ENCODE measurements around the gene SLC10A6. TPM values are rescaled to one million over a fixed set of nuclear protein-coding genes. Genes with fewer than 3 reads are reported as not detected.

The SLC10A6 gene
- total RNA-seq, 1 donor from 2014 or later, result not detected

- H3K9me3 Mint-ChIP-seq (ENCODE audit: unreplicated experiment), result no peaks in the 10 kb centered on the region
- peaks cover 2% of the 10 kb centered on the region for H3K27me3 Mint-ChIP-seq (ENCODE audit: unreplicated experiment)
- H3K36me3 Mint-ChIP-seq (ENCODE audit: unreplicated experiment), result no peaks in the 10 kb centered on the region
- no peak for DNase-seq (ENCODE audit: extremely low spot score, unreplicated experiment)
- H3K4me1 Mint-ChIP-seq (ENCODE audit: unreplicated experiment), result peaks cover 26% of the 10 kb centered on the region
- TF ChIP-seq CTCF (IDR thresholded peaks at IDR 0.05), result no peak
- no peak overlapping the region for H3K27ac Mint-ChIP-seq (ENCODE audit: unreplicated experiment)
- H3K4me3 Mint-ChIP-seq (ENCODE audit: unreplicated experiment), result no peak overlapping the region
These were observed 1.0 kb downstream of the SLC10A6 start for GRCh38 chr4:86848136-86848535.

GRCh38 chr4:86847571-86847970, 1.6 kb downstream of the SLC10A6 start:
- Mint-ChIP-seq H3K9me3 (ENCODE audit: unreplicated experiment) (no peaks in the 10 kb centered on the region), H3K4me3 (ENCODE audit: unreplicated experiment) (no peak overlapping the region), H3K27ac (ENCODE audit: unreplicated experiment) (no peak overlapping the region), H3K36me3 (ENCODE audit: unreplicated experiment) (no peaks in the 10 kb centered on the region), H3K27me3 (ENCODE audit: unreplicated experiment) (peaks cover 2% of the 10 kb centered on the region), H3K4me1 (ENCODE audit: unreplicated experiment) (peaks cover 24% of the 10 kb centered on the region)
- TF ChIP-seq CTCF (IDR thresholded peaks at IDR 0.05), result no peak
- DNase-seq (ENCODE audit: extremely low spot score, unreplicated experiment), result no peak

GRCh38 chr4:86846921-86847320, 2.3 kb downstream of the SLC10A6 start:
- no peak for DNase-seq (ENCODE audit: extremely low spot score, unreplicated experiment)
- Mint-ChIP-seq H3K4me1 (ENCODE audit: unreplicated experiment) (peaks cover 24% of the 10 kb centered on the region), H3K27me3 (ENCODE audit: unreplicated experiment) (peaks cover 2% of the 10 kb centered on the region), H3K4me3 (ENCODE audit: unreplicated experiment) (no peak overlapping the region), H3K9me3 (ENCODE audit: unreplicated experiment) (no peaks in the 10 kb centered on the region), H3K27ac (ENCODE audit: unreplicated experiment) (no peak overlapping the region), H3K36me3 (ENCODE audit: unreplicated experiment) (no peaks in the 10 kb centered on the region)
- TF ChIP-seq CTCF (IDR thresholded peaks at IDR 0.05), result no peak

- no peaks in the 10 kb centered on the region for H3K9me3 Mint-ChIP-seq (ENCODE audit: unreplicated experiment)
- no peak overlapping the region for H3K4me3 Mint-ChIP-seq (ENCODE audit: unreplicated experiment)
- H3K27ac Mint-ChIP-seq (ENCODE audit: unreplicated experiment), result no peak overlapping the region
- peaks cover under 1% of the 10 kb centered on the region for H3K27me3 Mint-ChIP-seq (ENCODE audit: unreplicated experiment)
- peaks cover 24% of the 10 kb centered on the region for H3K4me1 Mint-ChIP-seq (ENCODE audit: unreplicated experiment)
- no peak for TF ChIP-seq CTCF (IDR thresholded peaks at IDR 0.05)
- H3K36me3 Mint-ChIP-seq (ENCODE audit: unreplicated experiment), result no peaks in the 10 kb centered on the region
- DNase-seq (ENCODE audit: extremely low spot score, unreplicated experiment), result no peak
These were observed 3.6 kb downstream of the SLC10A6 start for GRCh38 chr4:86845593-86845992.

GRCh38 chr4:86841309-86841708, 7.9 kb downstream of the SLC10A6 start:
- peaks cover 3% of the 10 kb centered on the region for H3K4me1 Mint-ChIP-seq (ENCODE audit: unreplicated experiment)
- no peaks in the 10 kb centered on the region for H3K9me3 Mint-ChIP-seq (ENCODE audit: unreplicated experiment)
- no peaks in the 10 kb centered on the region for H3K36me3 Mint-ChIP-seq (ENCODE audit: unreplicated experiment)
- no peak for DNase-seq (ENCODE audit: extremely low spot score, unreplicated experiment)
- no peak overlapping the region for H3K4me3 Mint-ChIP-seq (ENCODE audit: unreplicated experiment)
- no peaks in the 10 kb centered on the region for H3K27me3 Mint-ChIP-seq (ENCODE audit: unreplicated experiment)
- H3K27ac Mint-ChIP-seq (ENCODE audit: unreplicated experiment), result no peak overlapping the region
- TF ChIP-seq CTCF (IDR thresholded peaks at IDR 0.05), result no peak

Data from osteocyte (in vitro differentiated cells).